ENCODE measurements around the gene GNAQ.

GNAQ gene

GRCh38 chr9:77946969-77947620, 84.5 kb downstream of the GNAQ start:
- in situ Hi-C loops (cut with HindIII; ENCODE audit: low sequenced_read_pairs) = no loop called here

GRCh38 chr9:77946296-77946695, 85.3 kb downstream of the GNAQ start:
- in situ Hi-C loops (cut with HindIII; ENCODE audit: low sequenced_read_pairs) = no loop called here

GRCh38 chr9:77945798-77946197, 85.8 kb downstream of the GNAQ start:
- in situ Hi-C loops (cut with HindIII; ENCODE audit: low sequenced_read_pairs) = no loop called here

- in situ Hi-C loops (cut with HindIII; ENCODE audit: low sequenced_read_pairs) = no loop called here
Measured at GRCh38 chr9:77944556-77945243, 86.9 kb downstream of the GNAQ start.

GRCh38 chr9:77943057-77943456, 88.6 kb downstream of the GNAQ start:
- in situ Hi-C loops (cut with HindIII; ENCODE audit: low sequenced_read_pairs) = no loop called here

GRCh38 chr9:77939149-77939668, 92.4 kb downstream of the GNAQ start:
- in situ Hi-C loops (cut with HindIII; ENCODE audit: low sequenced_read_pairs) = no loop called here

- in situ Hi-C loops (cut with HindIII; ENCODE audit: low sequenced_read_pairs) = no loop called here
Measured at GRCh38 chr9:77938163-77938562, 93.4 kb downstream of the GNAQ start.

- in situ Hi-C loops (cut with HindIII; ENCODE audit: low sequenced_read_pairs) = no loop called here
Measured at GRCh38 chr9:77935974-77936373, 95.6 kb downstream of the GNAQ start.

- in situ Hi-C loops (cut with HindIII; ENCODE audit: low sequenced_read_pairs) = no loop called here
Measured at GRCh38 chr9:77935211-77935610, 96.4 kb downstream of the GNAQ start.

- in situ Hi-C loops (cut with HindIII; ENCODE audit: low sequenced_read_pairs) = no loop called here
Measured at GRCh38 chr9:77933976-77934375, 97.6 kb downstream of the GNAQ start.

GRCh38 chr9:77933019-77933418, 98.6 kb downstream of the GNAQ start:
- in situ Hi-C loops (cut with HindIII; ENCODE audit: low sequenced_read_pairs) = no loop called here

- in situ Hi-C loops (cut with HindIII; ENCODE audit: low sequenced_read_pairs) = no loop called here
Measured at GRCh38 chr9:77929942-77930341, 101.7 kb downstream of the GNAQ start.

- in situ Hi-C loops (cut with HindIII; ENCODE audit: low sequenced_read_pairs) = no loop called here
Measured at GRCh38 chr9:77927265-77927664, 104.3 kb downstream of the GNAQ start.

- in situ Hi-C loops (cut with HindIII; ENCODE audit: low sequenced_read_pairs) = no loop called here
Measured at GRCh38 chr9:77926371-77926878, 105.2 kb downstream of the GNAQ start.

- in situ Hi-C loops (cut with HindIII; ENCODE audit: low sequenced_read_pairs) = no loop called here
Measured at GRCh38 chr9:77922591-77922990, 109.0 kb downstream of the GNAQ start.

- in situ Hi-C loops (cut with HindIII; ENCODE audit: low sequenced_read_pairs) = no loop called here
Measured at GRCh38 chr9:77917800-77918199, 113.8 kb downstream of the GNAQ start.

- in situ Hi-C loops (cut with HindIII; ENCODE audit: low sequenced_read_pairs) = no loop called here
Measured at GRCh38 chr9:77916820-77917219, 114.8 kb downstream of the GNAQ start.

- in situ Hi-C loops (cut with HindIII; ENCODE audit: low sequenced_read_pairs) = no loop called here
Measured at GRCh38 chr9:77916410-77916819, 115.2 kb downstream of the GNAQ start.

- in situ Hi-C loops (cut with HindIII; ENCODE audit: low sequenced_read_pairs) = no loop called here
Measured at GRCh38 chr9:77915744-77916143, 115.9 kb downstream of the GNAQ start.

- in situ Hi-C loops (cut with HindIII; ENCODE audit: low sequenced_read_pairs) = no loop called here
Measured at GRCh38 chr9:77912895-77913693, 118.5 kb downstream of the GNAQ start.

- in situ Hi-C loops (cut with HindIII; ENCODE audit: low sequenced_read_pairs) = no loop called here
Measured at GRCh38 chr9:77911928-77912327, 119.7 kb downstream of the GNAQ start.
